Middle frontal gyrus (tissue), 1 donor: ENCODE data around the gene DPY19L2.
A peak's percentile ranks its signal among the peaks of the same experiment; 100 is the strongest.
"Not testable (repeated sequence)": the region's sequence is repeated elsewhere in the genome, so short reads cannot be mapped to it uniquely, and the experiment has no call there.

Experiments
- DNase-seq: peaks from one replicate; pipeline ENCODE4 v3.0.0-alpha.2; 2015; ENCODE audit warnings: low spot score; ENCODE audit errors: extremely low spot score

Gene DPY19L2

DNA sequence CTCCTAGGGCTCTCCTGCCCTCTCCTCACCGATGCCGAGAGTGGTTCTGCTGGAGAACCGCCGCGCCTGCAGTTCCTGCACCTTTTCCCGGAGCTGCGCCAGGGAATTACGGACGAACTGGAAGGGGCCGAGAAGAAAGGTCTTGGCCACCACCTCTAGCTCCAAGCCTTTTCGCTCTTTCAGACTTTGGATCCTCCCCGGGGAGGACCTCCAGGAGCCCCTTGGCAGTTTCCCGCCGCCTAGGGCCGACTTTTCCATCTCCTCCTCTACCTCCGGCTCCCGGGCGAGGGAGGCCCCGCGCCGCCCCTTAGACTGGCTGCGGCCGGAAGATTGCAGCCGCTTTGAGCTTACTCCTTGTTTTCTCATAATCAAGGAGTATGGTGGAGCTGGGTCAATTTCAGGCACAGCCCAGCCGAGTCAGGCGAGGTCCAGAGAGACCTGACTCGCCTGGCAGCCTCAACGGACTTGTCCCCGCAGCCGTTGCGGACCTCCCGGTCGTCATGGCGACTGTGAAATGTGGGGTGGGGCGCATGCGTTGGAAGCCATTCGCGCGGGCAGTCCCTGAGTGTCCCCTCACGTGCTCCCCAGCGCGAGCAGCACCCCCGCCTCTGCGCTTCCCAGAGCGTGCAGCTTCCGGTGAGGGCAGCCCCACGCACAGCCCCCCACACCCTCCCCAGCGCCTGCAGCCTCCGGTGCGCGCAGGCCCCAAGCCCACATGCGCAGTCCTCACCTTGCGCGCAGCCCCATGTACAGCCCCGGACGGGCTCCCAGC, at the start of gene DPY19L2:
TSS of gene DPY19L2 (minus strand) at position 466 of the 772 bp plus-strand sequence. CDS start at position 366, 100 bp downstream.
- DNase-seq = peak; percentile 37

DNA sequence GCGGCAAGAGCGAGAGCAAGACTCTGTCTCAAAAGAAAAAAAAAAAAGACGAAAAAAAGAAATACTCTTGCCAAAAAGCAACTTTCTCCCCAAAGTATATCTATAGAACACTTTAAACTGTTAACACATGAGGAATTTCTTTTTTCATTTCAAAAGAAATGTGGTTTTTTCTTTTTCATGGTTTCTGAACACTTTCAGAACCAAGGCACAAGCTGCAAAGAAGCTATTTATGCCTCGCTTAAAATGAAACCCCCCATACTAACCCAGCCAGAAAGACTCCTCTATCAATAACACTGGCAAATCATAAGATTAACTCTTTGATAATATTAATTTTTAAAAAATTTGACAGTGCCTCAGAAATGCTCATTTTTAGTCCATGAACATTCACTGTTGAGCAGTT, 48.6 kb upstream of the DPY19L2 start:
- DNase-seq = not testable (repeated sequence)

- DNase-seq = not testable (repeated sequence)
These were observed 46.9 kb upstream of the DPY19L2 start for GRCh38 chr12:63715107-63715625.

GRCh38 chr12:63714409-63714808, 46.1 kb upstream of the DPY19L2 start:
- not testable (repeated sequence) for DNase-seq

- not testable (repeated sequence) for DNase-seq
These were observed 45.4 kb upstream of the DPY19L2 start for GRCh38 chr12:63713681-63714075.

DNA sequence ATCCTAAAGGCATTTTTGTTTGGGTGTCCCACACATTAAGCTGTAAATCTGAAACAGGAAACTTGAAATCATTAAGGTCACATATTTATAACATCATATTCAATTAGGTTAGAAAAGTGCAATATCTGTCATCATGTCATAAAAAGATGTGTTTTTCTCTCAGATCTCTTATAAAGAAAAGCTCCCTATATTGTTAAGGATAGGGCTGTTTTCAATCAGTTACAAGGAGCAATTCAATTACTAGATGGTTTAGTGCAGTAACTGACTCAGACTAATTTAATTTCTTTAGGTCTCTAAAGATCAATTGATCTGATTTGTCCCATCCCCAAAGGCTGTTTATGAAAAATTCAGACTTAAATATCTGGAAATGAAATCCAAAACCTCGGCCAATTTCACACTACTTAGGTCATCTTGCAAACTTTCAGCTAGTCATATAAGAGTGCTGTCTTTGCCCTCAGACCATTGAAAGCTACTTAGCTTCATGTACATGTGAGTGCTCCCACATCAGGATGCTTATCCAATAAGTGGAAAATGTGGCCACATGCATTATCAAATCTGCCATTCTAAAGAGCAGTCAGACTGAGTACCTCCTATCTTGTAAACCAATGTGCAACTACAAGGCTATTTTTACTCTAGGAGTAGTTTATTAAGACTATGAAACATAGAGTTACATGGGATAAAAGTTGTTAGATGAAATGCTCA, 44.8 kb upstream of the DPY19L2 start:
- not testable (repeated sequence) for DNase-seq

GRCh38 chr12:63712376-63712974, 44.2 kb upstream of the DPY19L2 start:
- not testable (repeated sequence) for DNase-seq

DNA sequence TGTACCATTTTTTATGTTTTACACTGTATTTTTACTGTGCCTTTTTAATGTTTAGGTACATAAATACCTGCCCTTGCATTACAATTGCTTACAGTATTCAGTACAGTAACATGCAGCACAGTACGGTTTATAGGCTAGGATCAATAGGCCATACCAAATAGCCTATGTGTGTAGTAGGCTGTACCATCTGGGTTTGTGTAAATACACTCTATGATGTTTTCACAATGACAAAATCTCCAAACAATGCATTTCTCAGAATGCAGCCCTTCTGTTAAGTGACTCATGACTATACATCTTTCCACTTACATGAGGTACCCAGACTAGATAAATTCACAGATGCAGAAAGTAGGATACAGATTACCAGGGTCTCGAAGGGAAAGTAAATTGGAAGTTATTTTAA, 43.0 kb upstream of the DPY19L2 start:
- DNase-seq = not testable (repeated sequence)

DNA sequence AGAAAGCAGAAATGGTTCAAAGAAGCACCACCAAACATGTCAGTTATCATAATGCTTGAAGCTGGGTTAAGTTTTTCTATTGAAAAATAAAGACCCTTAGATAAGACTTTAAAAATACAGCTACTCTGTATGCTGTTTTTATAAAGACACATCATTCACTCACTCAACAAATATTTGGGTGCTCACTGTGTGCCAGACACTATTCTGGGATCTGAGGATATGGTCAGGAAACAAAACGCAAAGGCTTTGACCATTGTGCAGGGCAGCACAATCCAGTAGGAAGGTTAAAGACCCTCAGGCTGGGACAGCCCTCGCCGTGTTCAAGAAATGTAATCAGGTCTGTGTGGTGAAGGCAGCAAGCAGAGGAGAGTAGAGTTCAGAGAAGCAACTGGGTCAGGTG, 38.0 kb upstream of the DPY19L2 start:
- DNase-seq = no peak

- DNase-seq = not testable (repeated sequence)
These were observed 31.5 kb upstream of the DPY19L2 start for GRCh38 chr12:63699678-63700382.

DNA sequence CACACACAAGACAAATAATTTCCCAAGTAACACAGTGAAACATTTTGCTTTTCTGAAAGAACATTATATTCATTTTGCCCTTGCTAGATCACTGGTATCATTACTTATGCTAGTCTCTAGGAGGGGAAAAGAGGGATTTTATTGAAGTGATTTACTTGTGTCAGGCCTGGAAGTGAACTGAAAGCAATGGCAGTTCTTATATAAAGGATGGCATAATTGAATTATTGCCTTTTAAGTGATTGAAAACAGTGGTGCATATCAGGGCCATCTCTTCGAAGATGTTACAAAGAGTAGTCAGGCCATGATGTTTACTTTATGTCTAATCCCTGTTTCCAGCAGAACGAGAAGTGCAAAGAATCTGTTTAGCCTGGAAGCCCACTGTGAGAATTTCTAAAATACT, 30.7 kb upstream of the DPY19L2 start:
- DNase-seq = not testable (repeated sequence)

DNA sequence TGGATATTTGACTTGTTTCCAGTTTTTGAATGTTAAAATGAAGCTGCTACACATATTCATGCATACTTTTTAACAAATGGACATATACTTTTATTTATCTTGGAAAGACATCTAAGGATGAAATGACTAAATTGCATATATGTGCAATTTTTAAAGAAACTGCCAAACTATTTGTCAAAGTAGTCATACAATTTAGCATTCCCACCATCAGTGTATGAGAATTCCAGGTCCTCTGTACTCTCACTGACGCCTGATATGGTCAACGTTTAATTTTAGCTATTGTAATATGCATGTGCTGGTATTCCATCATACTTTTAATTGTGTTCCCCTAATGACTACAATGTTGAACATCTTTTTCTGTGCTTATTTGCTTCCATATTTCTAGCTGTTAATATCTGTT, 22.5 kb upstream of the DPY19L2 start:
- DNase-seq = not testable (repeated sequence)

- DNase-seq = not testable (repeated sequence)
These were observed 20.8 kb upstream of the DPY19L2 start for GRCh38 chr12:63689141-63689540.

GRCh38 chr12:63686623-63687022, 18.3 kb upstream of the DPY19L2 start:
- DNase-seq = not testable (repeated sequence)

- DNase-seq = not testable (repeated sequence)
These were observed 17.5 kb upstream of the DPY19L2 start for GRCh38 chr12:63685789-63686188.

DNA sequence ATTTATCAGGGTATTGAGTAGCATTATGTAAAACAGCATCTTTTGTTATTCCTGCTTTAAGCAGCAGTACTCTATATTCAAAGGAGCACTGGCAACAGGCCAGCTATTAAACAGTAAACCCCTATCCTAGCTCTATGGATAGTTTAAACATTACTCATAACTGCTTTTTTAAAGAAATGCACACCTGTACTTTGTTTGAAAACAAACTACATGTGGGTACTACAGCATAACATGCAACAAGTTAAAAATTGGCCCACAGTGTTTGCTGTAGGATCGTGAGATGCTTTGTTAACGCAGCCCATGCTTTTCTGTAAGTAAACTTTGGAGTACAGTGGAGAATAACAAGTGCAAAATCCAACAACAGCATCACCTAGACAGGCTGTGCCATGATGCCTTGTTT, 14.3 kb upstream of the DPY19L2 start:
- DNase-seq = not testable (repeated sequence)

GRCh38 chr12:63680758-63681157, 12.5 kb upstream of the DPY19L2 start:
- DNase-seq = not testable (repeated sequence)

DNA sequence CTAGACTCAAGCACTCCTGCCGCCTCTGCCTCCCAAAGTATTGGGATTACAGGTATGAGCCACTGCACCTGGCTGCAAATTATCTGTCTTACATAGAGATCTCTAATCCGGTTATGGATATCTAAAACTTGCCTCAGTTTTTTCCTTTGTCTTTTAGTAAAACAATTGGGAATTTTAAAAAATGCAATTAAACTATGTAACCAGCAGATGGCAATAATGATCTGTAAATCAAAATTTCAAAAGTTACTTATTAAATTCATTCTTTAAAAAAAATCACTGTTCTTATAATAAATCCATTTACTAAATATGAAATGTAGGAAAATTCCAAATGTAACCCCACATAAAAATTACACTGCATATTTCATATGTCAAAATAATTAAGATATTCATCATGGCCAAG, 4.3 kb upstream of the DPY19L2 start:
- not testable (repeated sequence) for DNase-seq

- not testable (repeated sequence) for DNase-seq
These were observed 1.6 kb upstream of the DPY19L2 start for GRCh38 chr12:63669936-63670335.

DNA sequence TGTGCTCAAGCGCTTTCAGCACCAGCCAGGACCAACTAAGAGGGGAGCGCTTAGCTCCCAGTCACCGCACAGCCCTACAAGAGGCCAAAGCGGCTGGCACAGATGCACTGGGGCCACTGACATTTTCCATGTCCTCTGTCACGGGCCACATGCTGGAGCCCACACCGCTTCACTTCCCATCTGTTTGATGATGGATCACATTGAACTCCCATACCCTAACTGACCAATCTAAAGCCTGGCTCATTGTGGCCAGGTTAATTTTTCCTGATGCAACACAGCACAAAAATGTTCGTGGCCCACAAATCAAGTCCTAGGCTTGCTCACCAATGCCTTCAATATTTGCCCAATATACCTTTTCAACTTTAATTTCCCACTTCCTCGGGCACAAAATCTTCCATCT, 1.1 kb upstream of the DPY19L2 start:
- DNase-seq = not testable (repeated sequence)

DNA sequence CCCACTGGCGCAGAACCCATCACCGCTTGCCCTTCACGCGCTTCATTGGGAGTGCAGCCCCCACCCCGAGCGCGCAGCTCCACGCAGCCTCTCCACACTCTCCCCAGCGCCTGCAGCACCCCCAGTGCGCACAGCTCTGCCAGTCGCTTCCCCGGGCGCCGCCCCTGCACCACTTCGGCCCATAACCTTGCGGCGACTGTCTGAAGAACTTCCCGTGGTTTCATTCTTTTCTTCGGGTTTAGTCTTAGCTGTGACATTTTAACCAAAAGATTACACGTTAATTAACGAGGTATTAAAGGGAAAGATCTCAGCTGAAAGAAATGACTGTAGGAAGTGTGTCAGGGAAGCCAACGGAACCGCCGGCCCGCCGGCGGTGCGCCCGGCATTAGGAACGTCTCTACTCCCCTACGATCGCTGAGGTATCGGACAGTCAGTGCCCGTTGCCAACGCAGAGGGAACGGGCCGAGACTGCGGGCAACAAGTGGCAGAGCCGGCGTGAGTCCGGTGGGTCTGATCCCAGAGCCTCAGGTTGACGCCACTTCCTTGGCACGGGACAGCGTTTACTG, 590 bp upstream of the DPY19L2 start:
- DNase-seq = not testable (repeated sequence)
